Measurements from ENCODE around the gene POU2F3. TPM values are rescaled to one million over a fixed set of nuclear protein-coding genes. Genes with fewer than 3 reads are reported as not detected.

Gene POU2F3
- total RNA-seq, 4 donors from 2014 or later: 0.27 to 0.46 TPM; not detected in 2

DNA sequence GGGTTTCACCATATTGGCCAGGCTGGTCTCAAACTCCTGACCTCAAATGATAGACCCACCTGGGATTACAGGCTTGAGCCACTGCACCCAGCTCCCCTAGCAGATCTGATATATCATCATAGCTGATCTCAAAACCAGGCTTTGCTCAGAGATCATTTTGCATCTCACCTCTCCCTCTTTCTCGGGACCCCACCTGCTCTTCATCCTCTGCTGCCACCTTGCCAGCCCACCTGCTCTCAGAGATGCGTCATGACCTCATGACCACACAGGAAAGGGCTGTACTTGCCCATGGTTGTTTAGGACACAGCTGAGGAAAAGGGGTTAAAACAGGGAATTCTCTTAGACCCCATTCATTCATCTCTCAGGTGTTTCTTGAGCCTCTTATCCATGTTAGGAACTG, 27.4 kb downstream of the POU2F3 start:
- no peaks in the 10 kb centered on the region for H3K36me3 ChIP-seq
- ATAC-seq: no peak

GRCh38 chr11:120268686-120269085, 28.7 kb downstream of the POU2F3 start:
- Histone ChIP-seq H3K36me3 (no peaks in the 10 kb centered on the region), H3K4me1 (no peaks in the 10 kb centered on the region), H3K9me3 (no peaks in the 10 kb centered on the region), H3K4me3 (no peak overlapping the region), H3K27ac (no peak overlapping the region), H3K27me3 (peaks cover 71% of the 10 kb centered on the region)
- no peak for TF ChIP-seq CTCF (IDR thresholded peaks at IDR 0.05)
- TF ChIP-seq POLR2AphosphoS5 (IDR thresholded peaks at IDR 0.05): no peak
- TF ChIP-seq POLR2A (IDR thresholded peaks at IDR 0.05): no peak
- TF ChIP-seq EP300 (IDR thresholded peaks at IDR 0.05): no peak
- ATAC-seq: no peak
- WGBS, 2 donors (ENCODE audit: low coverage in 1 of 2): 56 to 73% methylated on average over 3 to 4 of the region's 5 CpGs

More for the DNA sequence above, 27.4 kb downstream of the POU2F3 start:
- 17 to 73% methylated on average over 1 to 2 of the region's 2 CpGs for whole genome bisulfite sequencing, 2 donors (ENCODE audit: low coverage in 1 of 2)
- no peaks in the 10 kb centered on the region for H3K4me1 ChIP-seq
- TF ChIP-seq CTCF (IDR thresholded peaks at IDR 0.05): no peak
- TF ChIP-seq POLR2AphosphoS5 (IDR thresholded peaks at IDR 0.05): no peak
- TF ChIP-seq EP300 (IDR thresholded peaks at IDR 0.05): no peak
- no peak for TF ChIP-seq POLR2A (IDR thresholded peaks at IDR 0.05)
- no peak overlapping the region for H3K27ac ChIP-seq
- H3K9me3 ChIP-seq: no peaks in the 10 kb centered on the region
- no peak overlapping the region for H3K4me3 ChIP-seq
- H3K27me3 ChIP-seq: peaks cover 69% of the 10 kb centered on the region

DNA sequence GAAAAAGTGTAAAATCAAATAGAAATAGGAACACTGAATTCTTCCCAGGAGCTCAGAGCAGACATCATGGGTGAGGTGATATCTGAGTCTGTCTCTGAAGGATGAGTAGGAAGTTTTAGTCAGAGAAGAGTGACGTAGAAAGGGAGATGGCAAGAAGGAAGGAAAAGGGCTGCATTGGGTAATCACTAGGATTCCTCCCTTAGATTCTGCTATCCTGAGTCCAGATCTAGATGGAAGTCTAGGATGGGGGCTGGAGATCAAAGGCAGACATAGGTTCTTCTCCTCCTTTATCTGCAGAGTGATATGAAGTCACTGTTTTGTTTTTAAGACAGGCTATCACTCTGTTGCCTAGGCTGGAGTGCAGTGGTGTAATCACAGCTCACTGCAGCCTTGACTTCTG, 30.4 kb downstream of the POU2F3 start:
- no peaks in the 10 kb centered on the region for H3K36me3 ChIP-seq
- no peak overlapping the region for H3K4me3 ChIP-seq
- WGBS, 2 donors (ENCODE audit: low coverage in 1 of 2): 60 to 75% methylated on average over 1 of the region's 1 CpG
- no peaks in the 10 kb centered on the region for H3K4me1 ChIP-seq
- TF ChIP-seq EP300 (IDR thresholded peaks at IDR 0.05) (no peak), POLR2A (IDR thresholded peaks at IDR 0.05) (no peak), POLR2AphosphoS5 (IDR thresholded peaks at IDR 0.05) (no peak), CTCF (IDR thresholded peaks at IDR 0.05) (no peak)
- no peak for ATAC-seq
- H3K27me3 ChIP-seq: peaks cover 61% of the 10 kb centered on the region
- no peaks in the 10 kb centered on the region for H3K9me3 ChIP-seq
- H3K27ac ChIP-seq: no peak overlapping the region

DNA sequence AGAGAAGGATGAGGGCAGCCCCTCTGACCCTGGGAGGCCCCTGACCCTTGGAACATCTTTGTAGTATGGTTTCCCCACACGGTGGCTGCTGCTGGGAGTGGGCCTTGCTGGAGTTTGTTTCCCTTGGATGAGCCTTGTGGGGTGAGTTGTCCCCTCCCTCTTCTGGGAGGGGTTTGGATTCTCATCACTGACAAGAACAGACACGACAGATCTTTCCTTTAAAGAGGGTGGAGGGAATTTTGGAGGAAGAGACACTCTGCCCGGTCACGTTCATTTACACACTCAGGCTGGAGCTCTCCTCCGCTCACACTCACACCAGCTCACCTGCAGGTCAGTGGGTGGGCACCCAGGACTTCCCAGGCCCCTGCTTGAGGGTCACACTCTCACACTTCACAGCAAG, 31.7 kb downstream of the POU2F3 start:
- 83% methylated on average over 4 of the region's 5 CpGs; no CpG with 5 or more reads in 1 of the 2 donors for WGBS, 2 donors (ENCODE audit: low coverage in 1 of 2)
- Histone ChIP-seq H3K4me3 (no peak overlapping the region), H3K36me3 (no peaks in the 10 kb centered on the region), H3K27ac (no peak overlapping the region), H3K9me3 (no peaks in the 10 kb centered on the region), H3K4me1 (no peaks in the 10 kb centered on the region), H3K27me3 (peaks cover 49% of the 10 kb centered on the region)
- no peak for ATAC-seq
- TF ChIP-seq POLR2AphosphoS5 (IDR thresholded peaks at IDR 0.05) (no peak), EP300 (IDR thresholded peaks at IDR 0.05) (no peak), CTCF (IDR thresholded peaks at IDR 0.05) (no peak), POLR2A (IDR thresholded peaks at IDR 0.05) (no peak)

DNA sequence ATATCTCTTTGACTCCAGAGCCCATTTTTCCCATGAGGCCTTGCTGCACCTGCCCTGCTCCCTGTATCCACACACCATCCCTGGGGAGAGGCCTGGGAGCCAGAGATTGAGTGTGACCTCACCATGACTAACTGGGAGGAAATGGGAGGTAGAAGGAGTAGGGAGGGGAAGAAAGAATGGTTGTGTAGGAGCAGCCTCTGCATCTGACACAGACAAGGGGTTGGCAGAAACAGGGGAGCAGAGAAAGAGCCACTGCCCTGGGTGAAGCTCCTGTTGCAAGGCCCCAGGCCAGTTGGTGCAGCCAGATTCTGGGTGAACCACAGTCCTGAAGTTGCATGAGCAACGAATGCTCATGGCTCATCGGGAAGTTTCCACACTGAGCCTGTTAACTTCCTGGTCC, 32.4 kb downstream of the POU2F3 start:
- H3K27me3 ChIP-seq: peaks cover 43% of the 10 kb centered on the region
- no peaks in the 10 kb centered on the region for H3K36me3 ChIP-seq
- no peak for ATAC-seq
- WGBS, 2 donors (ENCODE audit: low coverage in 1 of 2): no CpG with 5 or more reads among the region's 2 CpGs
- H3K4me1 ChIP-seq: no peaks in the 10 kb centered on the region
- no peak overlapping the region for H3K27ac ChIP-seq
- H3K9me3 ChIP-seq: no peaks in the 10 kb centered on the region
- TF ChIP-seq POLR2A (IDR thresholded peaks at IDR 0.05) (no peak), POLR2AphosphoS5 (IDR thresholded peaks at IDR 0.05) (no peak), EP300 (IDR thresholded peaks at IDR 0.05) (no peak), CTCF (IDR thresholded peaks at IDR 0.05) (no peak)
- H3K4me3 ChIP-seq: no peak overlapping the region
